H1 (cell line): Measurements from ENCODE around the gene USP24. TPM values are rescaled to one million over a fixed set of nuclear protein-coding genes. Genes with fewer than 3 reads are reported as not detected.

Experiments
- CTCF ChIA-PET: fragments of 300-600 bp; sonication (Branson Sonifier 250); formaldehyde crosslinking; loops from one replicate; lab custom pipeline; 2021; ENCODE audit not compliant: partially characterized antibody; lab: Charles Lee
- POLR2A ChIA-PET: fragments of 300-600 bp; sonication (Branson Sonifier 250); formaldehyde crosslinking; loops from one replicate; lab custom pipeline; 2021; ENCODE audit warnings: inconsistent platforms; ENCODE audit not compliant: partially characterized antibody; lab: Charles Lee
- DNase-seq, 2 experiments: peaks; one replicate each; pipeline versions ENCODE4 v3.0.0 to v3.0.0-alpha.2; 2010 to 2022; ENCODE audit warnings: low spot score in 2 of 2, low read depth in 1 of 2, mixed read lengths in 1 of 2
- FAIRE-seq: peaks from 2 replicates; lab custom pipeline; 2011; peaks lifted over from hg19 to GRCh38; lab: Jason Lieb, UNC
- H2AFZ ChIP-seq: 2 replicates; pipeline ENCODE4 v1.8.1; 2012; ENCODE audit warnings: low read length, inconsistent platforms
- H2AK5ac ChIP-seq: 2 replicates; pipeline ENCODE4 v1.6.1; 2013; ENCODE audit warnings: low read depth, low read length
- H2BK120ac ChIP-seq: replicated peaks from 2 replicates; pipeline ENCODE3; 2013; ENCODE audit warnings: low read depth, low read length, inconsistent platforms
- H2BK12ac ChIP-seq: 2 replicates; pipeline ENCODE4 v1.6.1; 2013; ENCODE audit warnings: low read depth, low read length
- H2BK15ac ChIP-seq: 2 replicates; pipeline ENCODE4 v1.6.1; 2013; ENCODE audit warnings: low read length
- H2BK20ac ChIP-seq: 2 replicates; pipeline ENCODE4 v1.6.1; 2013; ENCODE audit warnings: low read length
- H2BK5ac ChIP-seq: 2 replicates; pipeline ENCODE4 v1.6.1; 2013; ENCODE audit warnings: low read depth, low read length
- H3K14ac ChIP-seq: 2 replicates; pipeline ENCODE4 v1.6.1; 2013; ENCODE audit warnings: inconsistent platforms; ENCODE audit not compliant: insufficient read length
- H3K18ac ChIP-seq: 2 replicates; pipeline ENCODE4 v1.6.1; 2013; ENCODE audit warnings: low read length; ENCODE audit errors: extremely low read depth
- H3K23ac ChIP-seq: 2 replicates; pipeline ENCODE4 v1.6.1; 2013; ENCODE audit warnings: inconsistent platforms; ENCODE audit not compliant: insufficient read length
- H3K23me2 ChIP-seq: 2 replicates; pipeline ENCODE4 v1.6.1; 2013; ENCODE audit warnings: low read depth, low read length
- H3K27ac ChIP-seq: 2 replicates; pipeline ENCODE4 v1.6.1; 2011; ENCODE audit warnings: low read depth, low read length, inconsistent platforms
- H3K27me3 ChIP-seq, 4 experiments: replicated peaks in 1 of 4; 1 replicate in 1 of 4; 2 replicates in 3 of 4; pipeline versions ENCODE4 v1.6.1 to v1.8.1; 2011 to 2013; ENCODE audit warnings: low read length in 3 of 4, mild to moderate bottlenecking in 3 of 4, inconsistent platforms in 2 of 4, mixed read lengths in 2 of 4, moderate library complexity in 1 of 4; ENCODE audit not compliant: control insufficient read depth in 3 of 4, insufficient read depth in 3 of 4; ENCODE audit errors: extremely low read depth in 1 of 4
- H3K36me3 ChIP-seq, 4 experiments: 2 replicates each; pipeline versions ENCODE4 v1.6.1 to v1.8.1; 2011 to 2013; ENCODE audit warnings: mild to moderate bottlenecking in 4 of 4, low read length in 3 of 4, moderate library complexity in 2 of 4, control low read depth in 1 of 4, inconsistent platforms in 1 of 4; ENCODE audit not compliant: insufficient read depth in 4 of 4, control insufficient read depth in 2 of 4
- H3K4ac ChIP-seq: replicated peaks from 2 replicates; pipeline ENCODE3; 2013; ENCODE audit warnings: low read length, low read depth, mixed read lengths, inconsistent platforms; ENCODE audit not compliant: insufficient read length
- H3K4me1 ChIP-seq, 4 experiments: replicated peaks in 1 of 4; 1 replicate in 1 of 4; 2 replicates in 3 of 4; pipeline versions ENCODE4 v1.6.1 to v1.8.1; 2011 to 2013; ENCODE audit warnings: low read length in 3 of 4, inconsistent platforms in 2 of 4, mixed read lengths in 1 of 4; ENCODE audit not compliant: insufficient read depth in 4 of 4, control insufficient read depth in 3 of 4
- H3K4me2 ChIP-seq, 2 experiments: 2 replicates each; pipeline versions ENCODE4 v1.6.1 to v1.8.1; 2011 to 2013; ENCODE audit warnings: low read depth in 2 of 2, low read length in 2 of 2, control low read depth in 1 of 2, inconsistent platforms in 1 of 2, mild to moderate bottlenecking in 1 of 2; ENCODE audit not compliant: insufficient read depth in 1 of 2
- H3K4me3 ChIP-seq, 4 experiments: fragments of 200-600, 300-600 bp in 1 of 4; sonication (generic), shearing (Covaris generic), sonication (Bioruptor Twin) in 1 of 4; 2 replicates each; pipeline versions ENCODE4 v1.5.1 to v1.8.1; 2011 to 2016; ENCODE audit warnings: low read length in 4 of 4, low read depth in 3 of 4, control low read depth in 2 of 4, inconsistent platforms in 2 of 4, mild to moderate bottlenecking in 2 of 4, mixed read lengths in 1 of 4, moderate library complexity in 1 of 4; ENCODE audit not compliant: insufficient read depth in 2 of 4; ENCODE audit errors: extremely low read depth in 1 of 4
- H3K56ac ChIP-seq: replicated peaks from 2 replicates; pipeline ENCODE3; 2013; ENCODE audit warnings: low read depth, mild to moderate bottlenecking, mixed read lengths, low read length, inconsistent platforms; ENCODE audit not compliant: insufficient read length
- H3K79me1 ChIP-seq: 2 replicates; pipeline ENCODE4 v1.6.1; 2013; ENCODE audit warnings: low read depth, low read length, control low read depth
- H3K79me2 ChIP-seq, 2 experiments: 2 replicates each; pipeline versions ENCODE4 v1.6.1 to v1.8.1; 2012 to 2013; ENCODE audit warnings: low read length in 2 of 2, mild to moderate bottlenecking in 2 of 2, inconsistent platforms in 1 of 2; ENCODE audit not compliant: insufficient read depth in 2 of 2, control insufficient read depth in 1 of 2
- H3K9ac ChIP-seq, 4 experiments: replicated peaks in 1 of 4; 1 replicate in 1 of 4; 2 replicates in 3 of 4; pipeline versions ENCODE4 v1.6.1 to v1.8.1; 2011 to 2013; ENCODE audit warnings: low read depth in 3 of 4, low read length in 3 of 4, control low read depth in 2 of 4, mild to moderate bottlenecking in 2 of 4, moderate library complexity in 2 of 4, inconsistent platforms in 1 of 4; ENCODE audit errors: extremely low read depth in 1 of 4
- H3K9me3 ChIP-seq, 2 experiments: 2 replicates each; pipeline versions ENCODE4 v1.6.1 to v1.8.1; 2012 to 2013; ENCODE audit warnings: mild to moderate bottlenecking in 2 of 2, moderate library complexity in 2 of 2, control low read depth in 1 of 2, inconsistent platforms in 1 of 2, low read depth in 1 of 2, low read length in 1 of 2, mixed read lengths in 1 of 2; ENCODE audit not compliant: insufficient read depth in 2 of 2
- H4K20me1 ChIP-seq, 2 experiments: replicated peaks in 1 of 2; 2 replicates each; pipeline versions ENCODE3 to v1.8.1; 2011 to 2013; ENCODE audit warnings: inconsistent platforms in 2 of 2, low read length in 2 of 2, mild to moderate bottlenecking in 1 of 2; ENCODE audit not compliant: insufficient read depth in 2 of 2, control insufficient read depth in 1 of 2
- H4K5ac ChIP-seq: 2 replicates; pipeline ENCODE4 v1.6.1; 2013; ENCODE audit warnings: low read length, low read depth, mixed read lengths, inconsistent platforms; ENCODE audit not compliant: insufficient read length
- H4K8ac ChIP-seq: 2 replicates; pipeline ENCODE4 v1.8.0; 2013; ENCODE audit warnings: mild to moderate bottlenecking, moderate library complexity, low read length, inconsistent platforms; ENCODE audit not compliant: insufficient read depth; ENCODE audit errors: extremely low read depth
- H4K91ac ChIP-seq: replicated peaks from 2 replicates; pipeline ENCODE3; 2013; ENCODE audit warnings: low read length, mixed read lengths, inconsistent platforms; ENCODE audit not compliant: insufficient read length
- POLR2AphosphoS5 ChIP-seq: IDR thresholded peaks from 2 replicates; pipeline ENCODE4 v1.6.1; 2011; ENCODE audit warnings: low read depth, low read length
- SIN3A ChIP-seq, 2 experiments: IDR thresholded peaks in 1 of 2; conservative IDR thresholded peaks in 1 of 2; 2 replicates each; pipeline ENCODE4 v1.6.1; 2011 to 2012; ENCODE audit warnings: low read length in 2 of 2, improper control_type of control experiment in 1 of 2, low read depth in 1 of 2, mild to moderate bottlenecking in 1 of 2
- WGBS, 2 experiments: shearing (Covaris generic) in 1 of 2; methylation state at CpG; one replicate each; pipeline versions ENCODE4 v1.1.6 to v1.1.7; 2013 to 2015; ENCODE audit warnings: low lambda C conversion rate in 2 of 2, mixed read lengths in 2 of 2, inconsistent platforms in 1 of 2, low coverage in 1 of 2, missing lambda C conversion rate in 1 of 2; ENCODE audit not compliant: insufficient replicate concordance in 2 of 2, insufficient coverage in 1 of 2, insufficient read length in 1 of 2; ENCODE audit errors: extremely low coverage in 1 of 2, missing lambda C conversion rate in 1 of 2; 5-methylcytosine and 5-hydroxymethylcytosine counted together
- polyA plus RNA-seq, 7 experiments: library from polyadenylated mRNA; depleted of rRNA in 3 of 7; stranded (reverse) in 5 of 7; unstranded in 2 of 7; fragments of >200 nt in 5 of 7; fragments of 200-250 nt in 2 of 7; gene quantifications; 1 replicate in 5 of 7; 2 replicates in 1 of 7; 4 replicates in 1 of 7; pipeline versions ENCODE4 v1.2.1 to v1.2.3, GENCODE V29; 2011 to 2013; ENCODE audit warnings: missing spikeins in 2 of 7, mixed read lengths in 2 of 7
- total RNA-seq: library from RNA; stranded (reverse); fragmentation: NEBNext Ultra II Directional; extraction: Animal tissue kit (Norgen Biotek cat#: 25700); gene quantifications from 2 replicates; pipeline ENCODE4 v1.2.1, GENCODE V29; 2021

USP24 gene
- total and polyA plus RNA-seq, 2 of the 8 experiments (the other 6 are each of a cell fraction or from before 2014, with no cell fraction given): 11.1 to 34.6 TPM

GRCh38 chr1:55225228-55225627 is 10.1 kb upstream of the USP24 start:
- Histone ChIP-seq H3K4me3 (peak overlapping the region in 1 of 4 experiments; percentile 4; a peak in 1 of 8 replicates), H3K23me2 (no peaks in the 10 kb centered on the region), H3K9ac (no peak overlapping the region), H2BK15ac (no peak overlapping the region), H2BK20ac (no peak overlapping the region), H3K14ac (no peak overlapping the region), H3K79me1 (no peaks in the 10 kb centered on the region), H3K9me3 (peaks cover 0 to 2% of the 10 kb centered on the region in 2 experiments; a peak in 2 of 4 replicates), H3K27ac (no peak overlapping the region), H3K36me3 (no peaks in the 10 kb centered on the region), H4K8ac (no peak overlapping the region), H3K27me3 (no peaks in the 10 kb centered on the region), H2BK5ac (no peak overlapping the region), H2AK5ac (no peak overlapping the region), H3K4me1 (peaks cover 0 to 4% (median 1%) of the 10 kb centered on the region in 4 experiments; a peak in 1 of 7 replicates), H3K18ac (no peak overlapping the region), H4K5ac (no peak overlapping the region), H4K91ac (no peak overlapping the region), H2BK12ac (no peak overlapping the region), H3K4me2 (peak overlapping the region in 1 of 2 experiments; percentile 29; a peak in 1 of 4 replicates), H3K56ac (no peak overlapping the region), H3K79me2 (no peaks in the 10 kb centered on the region), H2AFZ (peak overlapping the region; percentile 42; the same call in 1 of the 2 replicates), H2BK120ac (no peak overlapping the region), H3K23ac (no peak overlapping the region), H3K4ac (no peak overlapping the region), H4K20me1 (no peaks in the 10 kb centered on the region)
- ChIA-PET POLR2A (interaction anchor here (3.5 kb wide), 1 partner anchor 11 kb away, joined by 24 read pairs; the partner anchor contains the start of gene USP24), CTCF (interaction anchor here (0.6 to 1.1 kb wide), 2 partner anchors 10 to 50 kb away, joined by 3 read pairs; no protein-coding TSS in a partner anchor)
- FAIRE-seq: no peak
- no peak for DNase-seq
- 45% methylated on average over 1 of the region's 1 CpG; no CpG with 5 or more reads in 1 of the 2 experiments for WGBS, 2 experiments
- TF ChIP-seq POLR2AphosphoS5 (no peak), SIN3A (conservative IDR thresholded peaks at IDR 0.05 in 1 of 2, IDR thresholded peaks at IDR 0.05 in 1 of 2; ENCODE audit: low read depth in 1 of 2, low read length in 2 of 2) (no peak)
